Effector memory CD4-positive, alpha-beta T cell (primary cell): ENCODE data around the gene H3-3A.

ENCODE experiments used
- DNase-seq, 3 donors: peaks; one replicate each; pipeline ENCODE4 v3.0.0-alpha.2; 2020
- H3K27ac ChIP-seq: 2 replicates; pipeline ENCODE4 v1.7.0; 2013; ENCODE audit warnings: mild to moderate bottlenecking, low read length, moderate library complexity; ENCODE audit not compliant: insufficient read depth, poor library complexity, severe bottlenecking
- H3K27me3 ChIP-seq: replicated peaks from 2 replicates; pipeline ENCODE4 v1.7.0; 2013; ENCODE audit warnings: mild to moderate bottlenecking, low read length; ENCODE audit not compliant: insufficient read depth, control insufficient read depth, poor library complexity, severe bottlenecking
- H3K36me3 ChIP-seq: 2 replicates; pipeline ENCODE4 v1.7.0; 2013; ENCODE audit warnings: mild to moderate bottlenecking, low read length, moderate library complexity; ENCODE audit not compliant: control insufficient read depth, insufficient read depth
- H3K4me1 ChIP-seq: 2 replicates; pipeline ENCODE4 v1.7.0; 2013; ENCODE audit warnings: low read length, mild to moderate bottlenecking; ENCODE audit not compliant: control insufficient read depth, insufficient read depth, poor library complexity, severe bottlenecking
- H3K4me3 ChIP-seq: 2 replicates; pipeline ENCODE4 v1.7.0; 2013; ENCODE audit warnings: low read length, low read depth, mild to moderate bottlenecking; ENCODE audit not compliant: insufficient read depth, poor library complexity, severe bottlenecking
- H3K9me3 ChIP-seq: 2 replicates; pipeline ENCODE4 v1.7.0; 2013; ENCODE audit warnings: mild to moderate bottlenecking, low read length, moderate library complexity; ENCODE audit not compliant: control insufficient read depth

The H3-3A gene

DNA sequence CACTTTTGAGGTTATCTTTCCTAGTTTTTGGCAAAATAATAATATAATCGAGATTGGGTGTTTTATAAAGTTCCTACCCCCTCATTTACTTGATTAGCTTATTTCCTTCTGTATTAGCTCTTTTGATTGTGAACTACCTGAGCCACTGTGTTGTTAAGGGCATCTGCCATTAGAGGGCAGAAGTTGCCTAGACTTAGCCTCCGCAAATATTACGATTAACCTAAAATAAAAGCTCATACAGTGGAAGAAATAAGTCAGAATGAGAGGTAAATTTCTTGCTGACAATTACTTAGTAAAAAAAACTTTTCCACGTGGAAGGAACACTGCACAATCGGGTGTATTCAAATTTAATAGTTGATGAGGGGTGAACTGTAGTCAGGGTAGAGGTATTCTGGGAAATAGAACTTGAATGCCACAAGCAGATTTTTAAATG is 2.3 kb downstream of the H3-3A start:
- Histone ChIP-seq H3K27me3 (no peaks in the 10 kb centered on the region), H3K4me3 (peak overlapping the region; percentile 89), H3K9me3 (no peaks in the 10 kb centered on the region), H3K36me3 (peaks cover 44% of the 10 kb centered on the region), H3K4me1 (peaks cover 40% of the 10 kb centered on the region), H3K27ac (peak overlapping the region; percentile 92)
- DNase-seq, result peak in 2 of 3 donors; percentile 16 to 38

- DNase-seq, result no peak
- Histone ChIP-seq H3K27me3 (no peaks in the 10 kb centered on the region), H3K27ac (no peak overlapping the region), H3K9me3 (no peaks in the 10 kb centered on the region), H3K4me3 (no peak overlapping the region), H3K36me3 (peaks cover 51% of the 10 kb centered on the region), H3K4me1 (peaks cover 45% of the 10 kb centered on the region)
Observed at GRCh38 chr1:226066415-226067078, 4.0 kb downstream of the H3-3A start.

GRCh38 chr1:226069811-226070489 is 7.4 kb downstream of the H3-3A start:
- Histone ChIP-seq H3K27me3 (no peaks in the 10 kb centered on the region), H3K9me3 (no peaks in the 10 kb centered on the region), H3K36me3 (peaks cover 71% of the 10 kb centered on the region), H3K4me3 (no peak overlapping the region), H3K27ac (no peak overlapping the region), H3K4me1 (peaks cover 44% of the 10 kb centered on the region)
- no peak for DNase-seq

DNA sequence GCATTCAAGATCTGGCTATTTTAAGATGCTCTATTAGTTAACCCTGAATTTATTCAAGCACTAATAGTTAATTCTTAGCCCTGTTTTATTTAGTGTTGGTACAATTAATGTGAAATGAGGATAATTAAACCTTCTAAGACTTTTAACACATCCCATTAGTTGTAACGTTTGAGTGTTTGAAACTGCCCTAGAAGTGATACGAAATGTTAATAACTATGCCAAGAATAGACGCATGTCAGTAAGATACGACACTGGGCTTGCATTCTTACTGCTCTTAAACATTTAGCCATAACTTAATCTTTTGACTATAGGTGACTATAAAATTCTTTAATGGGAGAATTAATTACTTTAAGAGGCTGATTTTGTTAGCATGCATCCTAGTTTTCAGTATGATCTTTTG is 9.8 kb downstream of the H3-3A start:
- Histone ChIP-seq H3K4me3 (no peak overlapping the region), H3K27me3 (no peaks in the 10 kb centered on the region), H3K36me3 (peaks cover 55% of the 10 kb centered on the region), H3K4me1 (peaks cover 21% of the 10 kb centered on the region), H3K9me3 (no peaks in the 10 kb centered on the region), H3K27ac (no peak overlapping the region)
- DNase-seq, result no peak

DNA sequence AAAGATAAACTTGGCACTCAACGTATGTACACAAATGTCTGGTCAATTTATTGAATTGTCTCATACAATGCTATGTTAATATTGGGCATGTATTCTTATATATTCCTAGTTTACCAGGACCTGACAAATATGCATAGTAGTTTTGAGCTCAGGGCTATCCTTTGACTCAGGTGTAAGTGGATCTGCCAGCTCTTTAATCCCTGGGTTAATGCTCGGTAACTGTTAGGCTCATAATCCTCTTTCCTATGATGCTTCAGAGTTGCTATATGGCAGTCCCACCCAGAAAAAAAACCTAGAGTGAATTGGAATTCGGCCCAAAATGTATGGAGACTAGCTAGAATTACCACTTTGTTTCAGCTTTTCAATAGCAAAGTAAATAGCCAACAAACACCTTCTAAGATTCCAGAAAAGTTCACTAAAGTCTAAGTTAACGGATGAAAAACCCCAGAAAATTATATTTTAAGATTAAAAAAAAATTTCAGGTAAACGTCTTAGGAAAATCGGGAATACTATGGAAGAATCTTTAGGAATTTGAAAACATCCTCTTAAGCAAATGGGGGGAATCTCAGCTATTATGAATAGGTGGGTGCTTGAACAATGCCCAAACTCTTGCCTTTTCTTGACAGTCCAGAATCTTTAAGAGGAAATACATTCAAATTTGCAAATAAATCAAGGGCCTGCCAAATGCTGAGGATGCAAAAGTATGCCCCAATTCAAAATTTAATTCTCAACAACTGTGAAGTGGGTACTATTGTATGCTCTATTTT is 10.9 kb downstream of the H3-3A start:
- no peaks in the 10 kb centered on the region for H3K27me3 ChIP-seq
- H3K4me3 ChIP-seq, result no peak overlapping the region
- no peak for DNase-seq
- peaks cover 13% of the 10 kb centered on the region for H3K4me1 ChIP-seq
- no peaks in the 10 kb centered on the region for H3K9me3 ChIP-seq
- H3K36me3 ChIP-seq, result peaks cover 45% of the 10 kb centered on the region
- H3K27ac ChIP-seq, result no peak overlapping the region

DNA sequence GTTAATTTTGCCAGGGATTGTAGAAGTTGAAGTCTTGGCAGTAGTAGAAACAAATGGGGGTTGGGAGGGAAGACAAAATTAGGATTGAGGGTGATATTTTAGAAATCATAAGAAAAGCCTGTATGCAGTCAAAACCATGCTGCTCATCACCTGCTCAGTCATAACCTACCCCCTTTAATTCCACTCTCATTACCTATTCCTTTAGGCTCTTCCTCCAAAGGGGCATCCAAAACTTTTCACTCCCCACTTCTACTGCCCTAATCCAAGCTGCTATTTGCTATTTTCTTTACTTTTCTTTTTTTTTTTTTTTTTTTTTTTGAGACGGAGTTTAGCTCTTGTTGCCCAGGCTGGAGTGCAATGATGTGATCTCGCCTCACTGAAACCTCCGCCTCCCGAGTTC is 11.5 kb downstream of the H3-3A start:
- no peaks in the 10 kb centered on the region for H3K27me3 ChIP-seq
- peaks cover 39% of the 10 kb centered on the region for H3K36me3 ChIP-seq
- H3K27ac ChIP-seq, result no peak overlapping the region

GRCh38 chr1:226076378-226076777 is 13.9 kb downstream of the H3-3A start:
- no peaks in the 10 kb centered on the region for H3K4me1 ChIP-seq
- no peaks in the 10 kb centered on the region for H3K9me3 ChIP-seq
- peaks cover 25% of the 10 kb centered on the region for H3K36me3 ChIP-seq
- no peaks in the 10 kb centered on the region for H3K27me3 ChIP-seq
- H3K4me3 ChIP-seq, result no peak overlapping the region
- no peak overlapping the region for H3K27ac ChIP-seq
- DNase-seq, result no peak

More for the DNA sequence above, 11.5 kb downstream of the H3-3A start:
- no peaks in the 10 kb centered on the region for H3K9me3 ChIP-seq
- H3K4me3 ChIP-seq, result no peak overlapping the region
- peaks cover 9% of the 10 kb centered on the region for H3K4me1 ChIP-seq
- no peak for DNase-seq

- DNase-seq, result no peak
- H3K4me1 ChIP-seq, result no peaks in the 10 kb centered on the region
- no peaks in the 10 kb centered on the region for H3K9me3 ChIP-seq
- no peak overlapping the region for H3K27ac ChIP-seq
- H3K4me3 ChIP-seq, result no peak overlapping the region
- H3K36me3 ChIP-seq, result peaks cover 9% of the 10 kb centered on the region
- H3K27me3 ChIP-seq, result no peaks in the 10 kb centered on the region
Observed at GRCh38 chr1:226078374-226078773, 15.9 kb downstream of the H3-3A start.

GRCh38 chr1:226082587-226082917 is 20.0 kb downstream of the H3-3A start:
- Histone ChIP-seq H3K9me3 (no peaks in the 10 kb centered on the region), H3K36me3 (no peaks in the 10 kb centered on the region), H3K27me3 (no peaks in the 10 kb centered on the region), H3K27ac (no peak overlapping the region), H3K4me3 (peak overlapping the region; percentile 69), H3K4me1 (no peaks in the 10 kb centered on the region)
- DNase-seq, result no peak

DNA sequence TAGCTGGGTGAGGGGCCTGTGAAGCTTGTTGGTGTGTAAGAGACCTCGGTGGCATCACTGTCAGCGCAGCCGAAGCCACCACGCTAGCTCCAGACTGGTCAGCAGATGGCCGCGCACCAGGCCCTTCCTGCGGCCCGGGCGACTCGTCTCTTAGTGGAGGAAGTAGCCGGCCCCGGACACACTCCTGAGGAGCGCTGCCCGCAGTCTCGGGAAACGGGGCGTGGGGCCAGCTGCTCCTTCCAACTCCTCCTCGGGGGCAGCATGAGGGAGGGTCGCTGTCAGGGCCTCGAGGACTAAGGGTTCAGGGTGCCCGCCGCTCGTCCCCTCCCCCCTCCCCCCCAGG is 20.4 kb downstream of the H3-3A start:
- Histone ChIP-seq H3K27me3 (no peaks in the 10 kb centered on the region), H3K27ac (no peak overlapping the region), H3K4me3 (peak overlapping the region; percentile 69), H3K4me1 (no peaks in the 10 kb centered on the region), H3K36me3 (no peaks in the 10 kb centered on the region), H3K9me3 (no peaks in the 10 kb centered on the region)
- DNase-seq, result peak in 1 of 3 donors; percentile 14
